RWPE2 (cell line): ENCODE measurements around the gene PTPRD.

Experiments used
- ATAC-seq: fragments of 200-7000 bp; cut with Tn5 transposase; 3 replicates; pipeline ENCODE4 v1.9.1; 2021; ENCODE audit warnings: low read depth
- DNase-seq: peaks from one replicate; pipeline ENCODE4 v3.0.0-alpha.2; 2020; ENCODE audit warnings: low spot score
- H3K27ac ChIP-seq: fragments of 450-650 bp; 2 replicates; pipeline ENCODE4 v1.5.1; 2017; ENCODE audit warnings: mild to moderate bottlenecking; ENCODE audit not compliant: poor library complexity, severe bottlenecking
- H3K27me3 ChIP-seq: fragments of 250-450 bp; sonication (Bioruptor Pico); 2 replicates; pipeline ENCODE4 v1.5.1; 2021; ENCODE audit warnings: mild to moderate bottlenecking, moderate library complexity; ENCODE audit not compliant: insufficient read depth, poor library complexity, severe bottlenecking
- H3K36me3 ChIP-seq: fragments of 250-450 bp; sonication (Bioruptor Pico); 2 replicates; pipeline ENCODE4 v1.5.1; 2020; ENCODE audit warnings: low read depth, mild to moderate bottlenecking, moderate library complexity
- H3K4me1 ChIP-seq: fragments of 250-450 bp; sonication (Bioruptor Pico); 2 replicates; pipeline ENCODE4 v1.5.1; 2021; ENCODE audit warnings: mild to moderate bottlenecking, moderate library complexity; ENCODE audit not compliant: insufficient read depth, poor library complexity, severe bottlenecking
- H3K4me3 ChIP-seq: fragments of 250-450 bp; sonication (Bioruptor Pico); 2 replicates; pipeline ENCODE4 v1.5.1; 2021; ENCODE audit warnings: mild to moderate bottlenecking, moderate library complexity; ENCODE audit not compliant: severe bottlenecking
- H3K9me3 ChIP-seq: fragments of 250-450 bp; sonication (Bioruptor Pico); 2 replicates; pipeline ENCODE4 v1.5.1; 2021; ENCODE audit warnings: mild to moderate bottlenecking, moderate library complexity; ENCODE audit not compliant: severe bottlenecking
- TF ChIP-seq, protein P1 (sequence below): fragments of 450-650 bp; IDR thresholded peaks from one replicate; pipeline ENCODE4 v1.5.1; 2017; ENCODE audit warnings: mild to moderate bottlenecking, moderate library complexity; ENCODE audit not compliant: poor library complexity, severe bottlenecking

The PTPRD gene

DNA sequence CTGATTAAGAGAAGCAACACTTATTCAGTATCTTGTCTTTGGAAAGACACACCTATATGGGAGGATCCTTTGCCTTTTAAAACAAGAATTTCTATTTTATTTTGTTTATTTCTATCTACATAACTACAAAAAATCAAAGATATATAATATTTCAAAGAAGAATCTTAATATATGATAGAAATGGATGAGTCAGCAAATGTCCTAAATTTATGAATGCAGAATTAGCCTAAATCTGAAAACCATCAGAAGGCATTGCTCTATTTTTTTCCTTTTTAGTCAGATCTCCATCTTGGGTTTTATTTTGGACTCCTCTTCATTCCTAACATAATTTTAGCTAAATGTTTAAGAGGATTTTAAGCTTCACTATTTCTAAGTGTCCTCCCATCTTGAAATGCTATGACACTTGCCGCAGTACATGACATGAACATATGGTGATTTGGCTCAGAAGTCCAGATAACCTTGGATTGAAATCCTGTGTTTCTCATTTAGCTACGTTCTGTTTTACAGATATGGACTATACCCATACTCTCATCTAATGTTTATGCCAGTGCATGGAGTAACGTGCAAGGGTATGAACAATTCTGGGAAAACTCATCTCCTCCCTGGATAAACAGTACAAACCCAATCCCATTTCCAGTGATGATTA is 1490.4 kb downstream of the PTPRD start:
- TF ChIP-seq, protein P1, sequence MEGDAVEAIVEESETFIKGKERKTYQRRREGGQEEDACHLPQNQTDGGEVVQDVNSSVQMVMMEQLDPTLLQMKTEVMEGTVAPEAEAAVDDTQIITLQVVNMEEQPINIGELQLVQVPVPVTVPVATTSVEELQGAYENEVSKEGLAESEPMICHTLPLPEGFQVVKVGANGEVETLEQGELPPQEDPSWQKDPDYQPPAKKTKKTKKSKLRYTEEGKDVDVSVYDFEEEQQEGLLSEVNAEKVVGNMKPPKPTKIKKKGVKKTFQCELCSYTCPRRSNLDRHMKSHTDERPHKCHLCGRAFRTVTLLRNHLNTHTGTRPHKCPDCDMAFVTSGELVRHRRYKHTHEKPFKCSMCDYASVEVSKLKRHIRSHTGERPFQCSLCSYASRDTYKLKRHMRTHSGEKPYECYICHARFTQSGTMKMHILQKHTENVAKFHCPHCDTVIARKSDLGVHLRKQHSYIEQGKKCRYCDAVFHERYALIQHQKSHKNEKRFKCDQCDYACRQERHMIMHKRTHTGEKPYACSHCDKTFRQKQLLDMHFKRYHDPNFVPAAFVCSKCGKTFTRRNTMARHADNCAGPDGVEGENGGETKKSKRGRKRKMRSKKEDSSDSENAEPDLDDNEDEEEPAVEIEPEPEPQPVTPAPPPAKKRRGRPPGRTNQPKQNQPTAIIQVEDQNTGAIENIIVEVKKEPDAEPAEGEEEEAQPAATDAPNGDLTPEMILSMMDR: no peak
- DNase-seq (no peak), ATAC-seq (no peak)
- H3K27me3 ChIP-seq: no peaks in the 10 kb centered on the region
- H3K27ac ChIP-seq: no peak overlapping the region
- no peaks in the 10 kb centered on the region for H3K4me1 ChIP-seq
- no peaks in the 10 kb centered on the region for H3K36me3 ChIP-seq
- no peaks in the 10 kb centered on the region for H3K9me3 ChIP-seq
- no peak overlapping the region for H3K4me3 ChIP-seq

DNA sequence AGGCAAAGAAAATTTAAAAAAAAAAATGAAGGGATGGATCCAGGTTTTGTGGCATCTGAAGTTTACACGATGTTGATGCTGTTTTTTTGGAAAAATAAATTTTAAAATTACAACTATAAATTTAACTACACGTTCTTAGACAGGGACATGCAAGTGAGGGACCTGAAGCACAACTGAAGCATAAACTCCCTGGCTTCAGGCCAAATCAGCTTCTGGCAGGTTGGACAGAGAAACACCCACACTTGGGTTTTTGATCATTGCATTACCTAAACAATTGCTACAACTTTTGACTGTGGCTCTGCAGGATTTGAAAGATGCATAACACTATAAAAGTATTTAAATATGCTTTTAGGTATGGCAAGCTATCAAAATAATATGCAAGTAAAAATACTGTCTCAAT is 1494.9 kb downstream of the PTPRD start:
- H3K9me3 ChIP-seq: no peaks in the 10 kb centered on the region
- no peaks in the 10 kb centered on the region for H3K27me3 ChIP-seq
- no peak overlapping the region for H3K4me3 ChIP-seq
- TF ChIP-seq, protein P1: no peak
- H3K27ac ChIP-seq: no peak overlapping the region
- no peaks in the 10 kb centered on the region for H3K36me3 ChIP-seq
- no peak for ATAC-seq
- no peak for DNase-seq
- H3K4me1 ChIP-seq: no peaks in the 10 kb centered on the region

DNA sequence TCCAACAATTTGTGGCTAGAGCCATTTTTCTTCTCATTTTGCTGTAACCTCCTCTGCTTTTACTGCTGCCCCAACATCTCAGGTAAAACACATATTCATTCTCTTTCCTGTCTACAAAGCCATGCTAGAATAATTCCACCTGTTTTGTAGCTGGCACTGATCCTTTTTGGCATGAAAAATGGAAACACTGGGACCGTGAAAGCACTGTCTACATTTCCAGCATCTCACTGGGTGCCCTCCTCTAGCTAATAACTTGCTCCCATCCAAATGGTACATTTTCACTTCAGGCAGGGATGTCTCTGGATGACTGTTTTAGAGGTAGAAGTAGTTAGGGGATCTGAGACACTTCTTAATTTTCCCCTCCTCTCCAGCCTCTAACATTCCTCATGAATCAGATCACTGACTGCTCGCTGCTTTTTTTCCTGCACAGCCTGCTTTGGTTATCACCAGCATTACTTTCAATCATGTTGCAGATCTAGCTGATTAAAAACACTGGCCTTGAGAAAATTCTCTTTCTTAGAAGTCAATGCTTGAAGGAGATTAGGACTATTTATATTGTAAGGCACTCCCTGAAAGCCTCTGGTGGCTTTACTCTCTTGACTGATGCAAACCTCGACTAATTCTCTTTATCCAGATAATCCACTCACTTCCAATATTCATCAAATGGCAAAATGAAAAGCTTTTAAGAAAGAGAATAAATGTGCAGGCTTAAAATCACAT is 1500.6 kb downstream of the PTPRD start:
- DNase-seq (no peak), ATAC-seq (no peak)
- Histone ChIP-seq H3K27me3 (no peaks in the 10 kb centered on the region), H3K36me3 (no peaks in the 10 kb centered on the region), H3K4me1 (no peaks in the 10 kb centered on the region), H3K4me3 (no peak overlapping the region), H3K9me3 (no peaks in the 10 kb centered on the region), H3K27ac (no peak overlapping the region)
- TF ChIP-seq, protein P1: no peak

DNA sequence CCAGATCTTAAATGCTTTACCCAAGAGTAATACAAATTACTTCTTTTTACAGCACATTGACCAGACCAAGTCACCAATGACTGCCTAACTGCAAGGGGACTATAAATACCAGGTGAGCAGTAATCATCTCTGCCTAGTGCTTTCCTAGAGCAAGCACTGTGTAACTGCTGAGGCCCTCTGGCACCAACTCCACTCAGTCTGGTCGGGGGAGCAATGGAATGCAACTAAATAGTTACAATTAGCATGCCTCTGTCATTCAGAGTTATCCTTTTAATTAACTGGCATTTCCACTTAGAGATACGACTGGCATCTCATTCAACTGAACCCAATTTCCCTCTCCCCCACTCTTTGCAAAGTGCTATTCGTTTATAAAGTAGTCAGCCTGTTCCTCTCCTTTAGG is 1504.2 kb downstream of the PTPRD start:
- Histone ChIP-seq H3K9me3 (no peaks in the 10 kb centered on the region), H3K36me3 (no peaks in the 10 kb centered on the region), H3K4me1 (no peaks in the 10 kb centered on the region), H3K27ac (no peak overlapping the region), H3K27me3 (no peaks in the 10 kb centered on the region), H3K4me3 (no peak overlapping the region)
- no peak for DNase-seq
- TF ChIP-seq, protein P1: no peak
- ATAC-seq: no peak

DNA sequence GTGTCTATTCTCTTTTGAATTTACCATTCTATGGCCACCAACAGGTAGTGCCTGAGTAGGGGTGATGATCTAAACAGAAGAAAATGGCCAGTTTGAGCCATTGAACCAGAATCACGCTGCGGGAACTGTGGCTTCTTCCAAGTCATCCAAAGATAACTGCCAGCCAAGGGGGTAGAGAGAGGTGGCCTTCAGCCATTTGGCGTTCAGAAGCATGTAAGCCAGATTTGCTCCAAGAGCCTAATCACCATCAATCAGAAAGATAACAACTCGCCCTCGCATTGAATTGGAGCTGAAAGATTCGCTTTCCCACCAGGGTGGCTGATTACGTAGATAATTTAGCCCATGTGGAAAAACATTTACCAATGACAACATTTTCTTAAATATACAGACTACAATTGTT is 1510.5 kb downstream of the PTPRD start:
- H3K27me3 ChIP-seq: no peaks in the 10 kb centered on the region
- no peaks in the 10 kb centered on the region for H3K36me3 ChIP-seq
- ATAC-seq: no peak
- H3K4me1 ChIP-seq: no peaks in the 10 kb centered on the region
- no peak overlapping the region for H3K4me3 ChIP-seq
- no peak for DNase-seq
- H3K9me3 ChIP-seq: no peaks in the 10 kb centered on the region
- H3K27ac ChIP-seq: no peak overlapping the region
- TF ChIP-seq, protein P1: no peak
